Uterus (tissue), 2 donors: ENCODE results near the gene RBM5.

Experiments
- POLR2A ChIP-seq, 2 donors: fragments of 450-650 bp; IDR thresholded peaks; one replicate each; pipeline ENCODE4 v1.6.1; 2016; ENCODE audit warnings: antibody characterized with exemption in 2 of 2, mild to moderate bottlenecking in 1 of 2, moderate library complexity in 1 of 2
- TF ChIP-seq, protein P1 (sequence below), 4 experiments: fragments of 200-600 bp in 2 of 4; fragments of 450-650 bp in 2 of 4; sonication (generic) in 2 of 4; IDR thresholded peaks; one replicate each; pipeline ENCODE4 v1.5.1; 2016 to 2019; ENCODE audit warnings: antibody characterized with exemption in 4 of 4, mild to moderate bottlenecking in 2 of 4, moderate library complexity in 1 of 4

DNA sequence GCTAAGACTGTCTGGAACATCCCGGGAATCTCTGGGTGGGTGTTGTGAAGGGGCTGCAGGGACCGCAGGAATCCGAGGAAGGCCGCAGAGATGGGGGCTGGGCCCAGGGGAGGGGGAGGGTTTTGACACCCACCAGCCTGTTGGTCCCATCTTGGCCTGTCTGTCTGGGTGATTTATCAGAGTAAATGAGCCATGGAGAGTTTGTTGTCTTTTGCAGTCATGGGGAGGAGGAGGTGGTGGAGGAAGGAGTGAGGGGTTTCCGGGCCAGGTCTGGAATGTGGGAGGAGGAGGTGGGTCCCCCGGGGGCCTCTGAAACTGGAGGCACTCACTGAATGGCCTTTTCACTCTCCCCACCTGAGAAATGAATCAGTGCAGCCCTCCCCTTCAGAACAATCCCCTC lies 77.9 kb downstream of the RBM5 start:
- TF ChIP-seq, protein P1, sequence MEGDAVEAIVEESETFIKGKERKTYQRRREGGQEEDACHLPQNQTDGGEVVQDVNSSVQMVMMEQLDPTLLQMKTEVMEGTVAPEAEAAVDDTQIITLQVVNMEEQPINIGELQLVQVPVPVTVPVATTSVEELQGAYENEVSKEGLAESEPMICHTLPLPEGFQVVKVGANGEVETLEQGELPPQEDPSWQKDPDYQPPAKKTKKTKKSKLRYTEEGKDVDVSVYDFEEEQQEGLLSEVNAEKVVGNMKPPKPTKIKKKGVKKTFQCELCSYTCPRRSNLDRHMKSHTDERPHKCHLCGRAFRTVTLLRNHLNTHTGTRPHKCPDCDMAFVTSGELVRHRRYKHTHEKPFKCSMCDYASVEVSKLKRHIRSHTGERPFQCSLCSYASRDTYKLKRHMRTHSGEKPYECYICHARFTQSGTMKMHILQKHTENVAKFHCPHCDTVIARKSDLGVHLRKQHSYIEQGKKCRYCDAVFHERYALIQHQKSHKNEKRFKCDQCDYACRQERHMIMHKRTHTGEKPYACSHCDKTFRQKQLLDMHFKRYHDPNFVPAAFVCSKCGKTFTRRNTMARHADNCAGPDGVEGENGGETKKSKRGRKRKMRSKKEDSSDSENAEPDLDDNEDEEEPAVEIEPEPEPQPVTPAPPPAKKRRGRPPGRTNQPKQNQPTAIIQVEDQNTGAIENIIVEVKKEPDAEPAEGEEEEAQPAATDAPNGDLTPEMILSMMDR (IDR thresholded peaks at IDR 0.05), result no peak
- no peak for TF ChIP-seq POLR2A (IDR thresholded peaks at IDR 0.05)
